H9 (cell line): ENCODE results near the gene DYRK1A. TPM values are rescaled to one million over a fixed set of nuclear protein-coding genes. Genes with fewer than 3 reads are reported as not detected.

Experiments used
- DNase-seq: peaks from one replicate; pipeline ENCODE4 v3.0.0-alpha.2; 2017
- H2AFZ ChIP-seq: one replicate; pipeline ENCODE4 v1.6.1; 2013; ENCODE audit warnings: mild to moderate bottlenecking, low read length, control low read depth, moderate library complexity
- H2AK5ac ChIP-seq: 2 replicates; pipeline ENCODE4 v1.6.1; 2013; ENCODE audit warnings: low read length, control low read depth, mixed read lengths; ENCODE audit not compliant: insufficient read length
- H2BK120ac ChIP-seq: one replicate; pipeline ENCODE4 v1.6.1; 2013; ENCODE audit warnings: low read depth, mild to moderate bottlenecking, low read length, control low read depth, inconsistent platforms; ENCODE audit not compliant: poor library complexity, severe bottlenecking
- H2BK12ac ChIP-seq: 2 replicates; pipeline ENCODE4 v1.6.1; 2013; ENCODE audit warnings: low read length, control low read depth, mixed read lengths, low read depth; ENCODE audit not compliant: insufficient read length
- H2BK15ac ChIP-seq: 2 replicates; pipeline ENCODE4 v1.6.1; 2013; ENCODE audit warnings: low read depth, low read length, control low read depth
- H2BK20ac ChIP-seq: one replicate; pipeline ENCODE4 v1.6.1; 2013; ENCODE audit warnings: low read depth, mild to moderate bottlenecking, low read length, control low read depth, inconsistent platforms; ENCODE audit not compliant: poor library complexity, severe bottlenecking
- H2BK5ac ChIP-seq: 2 replicates; pipeline ENCODE4 v1.6.1; 2013; ENCODE audit warnings: low read length, control low read depth, mixed read lengths; ENCODE audit not compliant: insufficient read length
- H3K14ac ChIP-seq: 2 replicates; pipeline ENCODE4 v1.6.1; 2013; ENCODE audit warnings: low read length, control low read depth; ENCODE audit not compliant: insufficient read depth
- H3K18ac ChIP-seq: 2 replicates; pipeline ENCODE4 v1.6.1; 2013; ENCODE audit warnings: low read depth, mild to moderate bottlenecking, mixed read lengths, low read length, control low read depth; ENCODE audit not compliant: insufficient read length
- H3K23ac ChIP-seq: 2 replicates; pipeline ENCODE4 v1.6.1; 2013; ENCODE audit warnings: low read length, control low read depth, mixed read lengths, low read depth; ENCODE audit not compliant: insufficient read length
- H3K23me2 ChIP-seq: 2 replicates; pipeline ENCODE4 v1.6.1; 2013; ENCODE audit warnings: low read depth, mild to moderate bottlenecking, mixed read lengths, low read length, control low read depth; ENCODE audit not compliant: insufficient read length, poor library complexity, severe bottlenecking
- H3K27ac ChIP-seq: 2 replicates; pipeline ENCODE4 v1.5.1; 2013; ENCODE audit warnings: low read length, control low read depth, mixed read lengths, low read depth; ENCODE audit not compliant: insufficient read length
- H3K27me3 ChIP-seq: 2 replicates; pipeline ENCODE4 v1.6.1; 2013; ENCODE audit warnings: low read length, control low read depth, inconsistent platforms; ENCODE audit not compliant: insufficient read depth
- H3K4ac ChIP-seq: 2 replicates; pipeline ENCODE4 v1.6.1; 2013; ENCODE audit warnings: low read depth, mild to moderate bottlenecking, control low read depth, inconsistent platforms, low read length, moderate library complexity
- H3K4me1 ChIP-seq: 2 replicates; pipeline ENCODE4 v1.6.1; 2013; ENCODE audit warnings: low read length, control low read depth, inconsistent platforms; ENCODE audit not compliant: insufficient read depth
- H3K4me2 ChIP-seq: 2 replicates; pipeline ENCODE4 v1.6.1; 2013; ENCODE audit warnings: low read length, control low read depth, mixed read lengths; ENCODE audit not compliant: insufficient read length, insufficient read depth
- H3K56ac ChIP-seq: 2 replicates; pipeline ENCODE4 v1.6.1; 2013; ENCODE audit warnings: low read depth, mild to moderate bottlenecking, mixed read lengths, low read length, control low read depth; ENCODE audit not compliant: insufficient read length
- H3K79me1 ChIP-seq: 2 replicates; pipeline ENCODE4 v1.6.1; 2013; ENCODE audit warnings: low read depth, mild to moderate bottlenecking, moderate library complexity, low read length, control low read depth, inconsistent platforms; ENCODE audit not compliant: insufficient read depth, poor library complexity, severe bottlenecking
- H3K79me2 ChIP-seq: 2 replicates; pipeline ENCODE4 v1.6.1; 2013; ENCODE audit warnings: low read length, control low read depth, inconsistent platforms; ENCODE audit not compliant: insufficient read depth
- H3K9ac ChIP-seq: 2 replicates; pipeline ENCODE4 v1.6.1; 2013; ENCODE audit warnings: low read length, control low read depth, mixed read lengths; ENCODE audit not compliant: insufficient read length; ENCODE audit errors: extremely low read depth
- H3K9me3 ChIP-seq: one replicate; pipeline ENCODE4 v1.6.1; 2013; ENCODE audit warnings: low read depth, low read length, inconsistent platforms; ENCODE audit not compliant: control insufficient read depth
- H3T11ph ChIP-seq: one replicate; pipeline ENCODE4 v1.6.1; 2013; ENCODE audit warnings: mild to moderate bottlenecking, low read length, control low read depth, inconsistent platforms
- H4K20me1 ChIP-seq: one replicate; pipeline ENCODE4 v1.6.1; 2013; ENCODE audit not compliant: control insufficient read depth, insufficient read length, insufficient read depth
- H4K5ac ChIP-seq: 2 replicates; pipeline ENCODE4 v1.6.1; 2013; ENCODE audit warnings: low read depth, mild to moderate bottlenecking, mixed read lengths, low read length, control low read depth; ENCODE audit not compliant: insufficient read length
- H4K8ac ChIP-seq: replicated peaks from 2 replicates; pipeline ENCODE4 v1.6.1; 2013; ENCODE audit warnings: low read length, control low read depth, mixed read lengths, low read depth; ENCODE audit not compliant: insufficient read length
- H4K91ac ChIP-seq: 2 replicates; pipeline ENCODE4 v1.6.1; 2013; ENCODE audit warnings: low read depth, mild to moderate bottlenecking, moderate library complexity, mixed read lengths, low read length, control low read depth; ENCODE audit not compliant: insufficient read length
- H3K27ac Mint-ChIP-seq, 3 experiments: 2 replicates in 2 of 3; 3 replicates in 1 of 3; pipeline ENCODE4 v1.8.0; 2020 to 2021; ENCODE audit warnings: mixed read lengths in 3 of 3, mild to moderate bottlenecking in 1 of 3, moderate library complexity in 1 of 3
- H3K27me3 Mint-ChIP-seq: 2 replicates; pipeline ENCODE4 v1.8.0; 2021; ENCODE audit warnings: low read depth, mild to moderate bottlenecking, moderate library complexity, mixed read lengths
- H3K36me3 Mint-ChIP-seq, 3 experiments: 2 replicates in 2 of 3; 3 replicates in 1 of 3; pipeline ENCODE4 v1.8.0; 2020 to 2021; ENCODE audit warnings: low read depth in 3 of 3, mixed read lengths in 3 of 3; ENCODE audit not compliant: insufficient read depth in 1 of 3
- H3K4me1 Mint-ChIP-seq, 2 experiments: 2 replicates each; pipeline ENCODE4 v1.8.0; 2020; ENCODE audit warnings: mixed read lengths in 2 of 2
- H3K4me3 Mint-ChIP-seq, 2 experiments: 2 replicates in 1 of 2; 3 replicates in 1 of 2; pipeline ENCODE4 v1.8.0; 2020 to 2021; ENCODE audit warnings: mild to moderate bottlenecking in 2 of 2, mixed read lengths in 2 of 2, moderate library complexity in 1 of 2
- H3K9me3 Mint-ChIP-seq, 2 experiments: 2 replicates in 1 of 2; 3 replicates in 1 of 2; pipeline ENCODE4 v1.8.0; 2020; ENCODE audit warnings: mild to moderate bottlenecking in 2 of 2, mixed read lengths in 2 of 2, moderate library complexity in 1 of 2
- WGBS: extraction: QIAGEN DNeasy Blood & Tissue Kit; methylation state at CpG from one replicate; pipeline ENCODE4 v1.1.7; 2013; ENCODE audit warnings: missing lambda C conversion rate, low lambda C conversion rate, mixed read lengths; ENCODE audit not compliant: insufficient read length; ENCODE audit errors: extremely low coverage; 5-methylcytosine and 5-hydroxymethylcytosine counted together
- total RNA-seq: library from RNA; stranded (reverse); gene quantifications from 2 replicates; pipeline ENCODE4 v1.2.1, GENCODE V29; 2021
- TF ChIP-seq, protein P1 (sequence below): fragments of 200-600 bp; sonication (generic); conservative IDR thresholded peaks from 3 replicates; pipeline ENCODE4 v1.8.0; 2021; ENCODE audit warnings: antibody characterized with exemption, mild to moderate bottlenecking

The DYRK1A gene
- total RNA-seq, 1 experiment from 2014 or later: 73.6 TPM

DNA sequence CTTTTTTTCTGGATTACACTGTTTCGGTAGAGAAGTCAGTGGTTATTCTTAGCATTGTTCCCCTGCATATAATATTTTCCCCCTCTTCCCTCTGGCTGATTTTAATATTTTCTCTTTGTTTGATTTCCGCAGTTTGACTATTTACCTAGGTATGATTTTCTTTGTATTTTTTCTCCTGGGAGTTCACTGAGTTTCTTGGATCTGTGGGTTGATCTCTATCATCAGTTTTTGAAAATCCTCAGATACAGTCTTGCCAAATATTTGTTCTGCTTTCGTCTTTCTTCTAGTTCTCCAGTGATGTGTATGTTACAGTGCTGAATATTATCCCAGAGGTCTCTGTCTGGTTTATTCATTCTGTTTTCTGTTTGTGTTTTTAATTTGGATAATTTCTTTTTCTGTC is 136.4 kb downstream of the DYRK1A start:
- TF ChIP-seq, protein P1, sequence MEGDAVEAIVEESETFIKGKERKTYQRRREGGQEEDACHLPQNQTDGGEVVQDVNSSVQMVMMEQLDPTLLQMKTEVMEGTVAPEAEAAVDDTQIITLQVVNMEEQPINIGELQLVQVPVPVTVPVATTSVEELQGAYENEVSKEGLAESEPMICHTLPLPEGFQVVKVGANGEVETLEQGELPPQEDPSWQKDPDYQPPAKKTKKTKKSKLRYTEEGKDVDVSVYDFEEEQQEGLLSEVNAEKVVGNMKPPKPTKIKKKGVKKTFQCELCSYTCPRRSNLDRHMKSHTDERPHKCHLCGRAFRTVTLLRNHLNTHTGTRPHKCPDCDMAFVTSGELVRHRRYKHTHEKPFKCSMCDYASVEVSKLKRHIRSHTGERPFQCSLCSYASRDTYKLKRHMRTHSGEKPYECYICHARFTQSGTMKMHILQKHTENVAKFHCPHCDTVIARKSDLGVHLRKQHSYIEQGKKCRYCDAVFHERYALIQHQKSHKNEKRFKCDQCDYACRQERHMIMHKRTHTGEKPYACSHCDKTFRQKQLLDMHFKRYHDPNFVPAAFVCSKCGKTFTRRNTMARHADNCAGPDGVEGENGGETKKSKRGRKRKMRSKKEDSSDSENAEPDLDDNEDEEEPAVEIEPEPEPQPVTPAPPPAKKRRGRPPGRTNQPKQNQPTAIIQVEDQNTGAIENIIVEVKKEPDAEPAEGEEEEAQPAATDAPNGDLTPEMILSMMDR: no peak
- Mint-ChIP-seq H3K4me1 (peaks cover 32 to 39% of the 10 kb centered on the region in 2 experiments), H3K4me3 (no peak overlapping the region), H3K36me3 (peaks cover 34 to 42% (median 35%) of the 10 kb centered on the region in 3 experiments), H3K27ac (peak overlapping the region in 2 of 3 experiments; percentile 36 to 89; a peak in 4 of 7 replicates), H3K9me3 (peaks cover 10 to 13% of the 10 kb centered on the region in 2 experiments; a peak in 4 of 5 replicates), H3K27me3 (no peaks in the 10 kb centered on the region)
- H3K23ac ChIP-seq: no peak overlapping the region
- H3K9me3 ChIP-seq: no peaks in the 10 kb centered on the region
- H3K9ac ChIP-seq: no peak overlapping the region
- no peak overlapping the region for H2BK15ac ChIP-seq
- no peak overlapping the region for H2BK12ac ChIP-seq
- H3K18ac ChIP-seq: no peak overlapping the region
- H2AK5ac ChIP-seq: no peak overlapping the region
- no peak overlapping the region for H2BK20ac ChIP-seq
- DNase-seq: no peak
- H3K56ac ChIP-seq: no peak overlapping the region
- no peaks in the 10 kb centered on the region for H4K20me1 ChIP-seq
- H3K79me2 ChIP-seq: peaks cover 2% of the 10 kb centered on the region; the same call in 1 of the 2 replicates
- no peaks in the 10 kb centered on the region for H3K27me3 ChIP-seq
- H3K27ac ChIP-seq: no peak overlapping the region
- no peak overlapping the region for H4K91ac ChIP-seq
- H2BK120ac ChIP-seq: no peak overlapping the region
- WGBS: no CpG with 5 or more reads among the region's 3 CpGs
- H2AFZ ChIP-seq: no peak overlapping the region
- H2BK5ac ChIP-seq: no peak overlapping the region
- no peak overlapping the region for H3T11ph ChIP-seq
- no peak overlapping the region for H3K4me2 ChIP-seq
- peaks cover 6% of the 10 kb centered on the region; the same call in 1 of the 2 replicates for H3K4me1 ChIP-seq
- H3K23me2 ChIP-seq: no peaks in the 10 kb centered on the region
- H3K14ac ChIP-seq: no peak overlapping the region
- H3K4ac ChIP-seq: no peak overlapping the region
- no peak overlapping the region for H4K5ac ChIP-seq
- H4K8ac ChIP-seq: no peak overlapping the region
- peaks cover 6% of the 10 kb centered on the region for H3K79me1 ChIP-seq
